GM08714 (cell line): ENCODE data around the gene MYOC.
"Not testable (repeated sequence)": the region's sequence is repeated elsewhere in the genome, so short reads cannot be mapped to it uniquely, and the experiment has no call there.

Source experiments
- H3K4me3 ChIP-seq: fragments of 200-500 bp; sonication (Bioruptor generic); 2 replicates; pipeline ENCODE4 v1.5.1; 2014; ENCODE audit warnings: mild to moderate bottlenecking, low read length, inconsistent platforms
- ZNF274 ChIP-seq: IDR thresholded peaks from 2 replicates; pipeline ENCODE4 v1.6.1; 2012; ENCODE audit warnings: mild to moderate bottlenecking, low read depth, low read length

MYOC gene

DNA sequence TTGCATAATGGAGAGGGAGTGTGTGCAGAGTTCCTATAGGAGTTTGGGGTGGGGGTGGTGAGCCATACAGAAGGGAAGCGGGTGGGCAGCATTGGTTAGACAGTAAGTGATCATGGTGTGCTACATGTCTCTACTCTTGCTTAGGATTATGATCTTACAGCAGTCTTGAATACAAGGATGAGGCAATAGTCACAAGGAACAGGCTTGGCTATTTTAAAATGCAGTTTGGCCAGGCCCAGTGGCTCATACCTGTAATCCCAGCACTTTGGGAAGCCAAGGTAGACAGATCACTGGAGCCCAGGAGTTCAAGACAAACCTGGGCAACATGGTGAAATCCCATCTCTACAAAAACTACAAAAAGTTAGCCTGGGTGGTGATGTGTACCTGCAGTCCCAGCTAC is 12.3 kb downstream of the MYOC start:
- no peak overlapping the region for H3K4me3 ChIP-seq
- TF ChIP-seq ZNF274 = no peak

DNA sequence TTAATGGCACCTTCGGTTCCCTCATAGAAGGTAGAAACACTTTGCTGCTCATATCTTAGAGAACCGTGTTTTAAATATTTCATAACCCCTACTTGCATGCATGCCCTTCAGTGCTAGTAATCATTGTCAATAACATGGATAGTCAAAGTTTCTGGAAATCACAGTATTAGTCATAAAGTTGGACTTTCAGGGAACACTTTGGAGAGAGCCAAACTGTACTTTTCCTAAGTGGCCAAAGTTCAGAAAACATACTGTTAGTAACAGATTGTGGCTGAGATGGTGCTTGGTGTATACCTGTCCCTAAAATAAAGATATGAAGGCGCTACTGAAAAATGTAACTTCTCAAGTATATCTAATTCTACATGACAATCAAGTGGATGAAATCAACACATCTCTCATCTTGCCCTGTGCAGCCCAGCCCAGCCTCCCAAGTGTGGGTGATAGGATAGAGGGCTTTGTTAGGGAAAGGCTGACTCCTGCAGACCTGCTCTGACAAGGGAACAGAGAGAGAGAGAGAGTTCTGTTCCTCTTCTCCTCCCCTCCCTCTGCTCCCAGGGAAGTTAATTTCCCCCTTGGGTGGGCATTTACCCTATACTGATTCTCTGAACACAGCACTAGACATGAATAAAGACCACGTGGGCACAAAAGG is 14.4 kb downstream of the MYOC start:
- no peak for TF ChIP-seq ZNF274
- no peak overlapping the region for H3K4me3 ChIP-seq

DNA sequence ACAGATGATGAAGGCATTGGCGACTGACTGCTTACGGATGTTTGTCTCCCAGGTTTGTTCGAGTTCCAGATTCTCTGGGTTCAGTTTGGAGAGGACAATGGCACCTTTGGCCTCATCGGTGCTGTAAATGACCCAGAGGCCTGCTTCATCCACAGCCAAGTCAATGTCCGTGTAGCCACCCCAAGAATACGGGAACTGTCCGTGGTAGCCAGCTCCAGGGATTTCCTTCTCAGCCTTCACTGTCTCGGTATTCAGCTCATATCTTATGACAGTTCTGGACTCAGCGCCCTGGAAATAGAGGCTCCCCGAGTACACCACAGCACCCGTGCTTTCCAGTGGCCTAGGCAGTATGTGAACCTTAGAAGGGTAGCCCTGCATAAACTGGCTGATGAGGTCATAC is 16.3 kb downstream of the MYOC start:
- no peak overlapping the region for H3K4me3 ChIP-seq
- TF ChIP-seq ZNF274 = no peak

DNA sequence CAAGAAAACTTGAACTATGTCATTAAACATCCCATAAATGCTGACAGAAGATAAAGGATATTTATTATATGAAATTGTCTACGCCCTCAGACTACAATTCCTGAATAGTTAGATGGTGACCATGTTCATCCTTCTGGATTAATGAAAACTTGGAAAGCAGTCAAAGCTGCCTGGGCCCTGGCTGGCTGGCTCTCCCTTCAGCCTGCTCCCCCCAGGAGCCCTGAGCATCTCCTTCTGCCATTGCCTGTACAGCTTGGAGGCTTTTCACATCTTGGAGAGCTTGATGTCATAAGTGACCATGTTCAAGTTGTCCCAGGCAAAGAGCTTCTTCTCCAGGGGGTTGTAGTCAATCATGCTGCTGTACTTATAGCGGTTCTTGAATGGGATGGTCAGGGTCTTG is 16.8 kb downstream of the MYOC start:
- no peak overlapping the region for H3K4me3 ChIP-seq
- no peak for TF ChIP-seq ZNF274

DNA sequence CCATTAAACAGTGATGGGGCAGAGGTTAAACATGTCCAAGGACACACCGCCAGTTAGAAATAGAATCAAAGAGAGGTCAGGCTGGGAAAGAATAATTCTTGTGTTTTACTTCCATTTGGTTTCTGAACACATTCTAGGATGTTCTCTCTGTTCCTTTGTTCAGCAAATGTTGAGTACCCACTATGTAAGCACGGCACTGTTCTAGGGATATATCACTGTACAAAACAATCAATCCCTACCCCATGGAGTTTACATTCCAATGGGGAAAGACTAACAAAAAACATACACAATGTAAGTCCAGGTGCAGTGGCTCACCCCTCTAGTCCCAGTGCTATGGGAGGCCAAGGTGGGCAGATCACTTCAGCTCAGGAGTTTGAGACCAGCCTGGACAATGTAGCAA is 24.3 kb downstream of the MYOC start:
- TF ChIP-seq ZNF274 = no peak
- no peak overlapping the region for H3K4me3 ChIP-seq

DNA sequence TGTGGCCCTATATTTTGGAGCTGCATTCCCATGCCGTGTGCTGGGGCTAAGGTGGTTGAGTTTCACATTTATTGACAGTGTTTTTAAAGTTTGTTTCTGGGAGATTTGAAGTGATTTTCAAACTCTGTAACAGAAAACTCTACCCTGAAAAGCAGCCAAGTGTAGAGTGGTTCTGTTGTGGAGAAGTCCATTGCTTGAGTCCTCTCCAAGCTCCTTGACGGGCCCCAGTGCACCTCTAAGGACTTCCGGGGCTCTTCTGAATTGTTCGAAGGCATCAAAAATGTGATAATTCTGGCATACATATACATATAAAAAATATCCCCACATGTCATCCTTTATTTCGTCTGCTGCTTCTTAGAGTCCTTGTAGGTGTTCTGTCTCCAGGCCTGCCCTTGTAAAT is 25.5 kb downstream of the MYOC start:
- no peak overlapping the region for H3K4me3 ChIP-seq
- no peak for TF ChIP-seq ZNF274

DNA sequence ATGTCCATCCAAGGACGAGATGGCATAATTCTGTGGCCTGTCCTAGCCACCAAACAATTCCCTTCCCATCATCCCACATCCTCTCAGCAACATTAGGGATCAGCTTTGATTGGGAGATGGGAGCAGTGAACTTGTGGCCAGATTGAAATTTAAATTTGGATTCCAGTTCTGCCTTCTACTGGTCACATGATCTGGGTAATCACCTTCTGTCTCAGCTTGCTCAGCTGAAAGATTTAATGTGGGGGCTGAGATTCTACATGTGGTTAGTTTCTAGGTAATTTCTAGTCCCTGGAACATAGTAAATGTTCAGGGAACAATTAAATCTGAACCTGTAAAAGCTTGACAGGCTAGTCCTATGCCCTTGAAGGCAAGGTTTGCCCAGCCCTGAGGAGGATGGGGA is 27.3 kb downstream of the MYOC start:
- no peak for TF ChIP-seq ZNF274
- no peak overlapping the region for H3K4me3 ChIP-seq

DNA sequence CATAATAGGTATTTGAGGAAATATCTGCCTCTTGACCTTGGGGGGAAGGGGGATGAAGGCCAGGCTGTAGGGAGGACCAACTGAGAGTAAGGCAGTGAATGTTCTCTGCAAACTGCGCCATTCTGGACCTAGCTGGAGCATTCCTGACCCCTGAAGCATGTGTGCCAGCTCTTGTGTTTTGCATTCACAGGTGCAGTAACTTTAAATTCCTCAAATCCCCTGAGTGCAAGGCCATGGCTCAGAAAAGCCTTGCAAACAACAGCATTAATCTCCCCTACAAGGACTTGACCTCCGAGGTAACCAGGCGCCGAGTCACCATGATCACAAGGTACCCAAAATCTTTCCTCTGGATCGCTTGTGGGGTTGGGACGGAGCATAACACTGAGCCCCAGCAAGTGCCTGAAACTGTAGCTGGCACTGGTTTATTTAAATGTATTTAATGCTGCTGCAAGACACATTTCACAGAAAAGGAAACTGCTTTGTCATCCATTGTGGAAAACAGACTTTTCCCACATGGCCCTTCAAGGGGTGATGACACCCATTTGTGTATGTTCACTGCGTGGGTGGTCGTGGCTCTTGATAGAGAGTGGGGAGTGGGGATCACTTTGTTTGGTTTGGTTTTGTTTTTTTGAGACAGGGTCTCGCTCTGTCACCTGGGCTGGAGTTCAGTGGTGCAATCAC is 28.7 kb downstream of the MYOC start:
- TF ChIP-seq ZNF274 = no peak
- no peak overlapping the region for H3K4me3 ChIP-seq

DNA sequence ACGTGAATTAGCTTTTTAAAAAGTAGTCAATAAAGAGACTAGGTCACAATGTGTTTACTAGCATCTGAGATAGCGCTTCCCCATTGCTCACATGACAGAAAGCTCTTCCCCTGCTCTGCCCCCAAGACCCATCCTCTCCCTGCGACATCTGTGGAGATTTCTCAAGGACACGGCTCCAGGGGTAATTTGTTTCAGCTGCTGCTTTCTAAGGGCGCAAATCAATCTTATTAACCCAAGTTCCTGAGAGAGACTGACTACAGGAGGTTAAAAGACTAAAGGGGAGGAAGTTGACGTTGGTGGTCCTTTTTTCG is 30.4 kb downstream of the MYOC start, which contains the start of gene MYOCOS:
Gene MYOCOS (plus strand): TSS at position 92 of the 311 bp plus-strand sequence. CDS start 1,641 bp downstream, outside the sequence.
- no peak within 1 kb of the TSS for H3K4me3 ChIP-seq
- no peak for TF ChIP-seq ZNF274

DNA sequence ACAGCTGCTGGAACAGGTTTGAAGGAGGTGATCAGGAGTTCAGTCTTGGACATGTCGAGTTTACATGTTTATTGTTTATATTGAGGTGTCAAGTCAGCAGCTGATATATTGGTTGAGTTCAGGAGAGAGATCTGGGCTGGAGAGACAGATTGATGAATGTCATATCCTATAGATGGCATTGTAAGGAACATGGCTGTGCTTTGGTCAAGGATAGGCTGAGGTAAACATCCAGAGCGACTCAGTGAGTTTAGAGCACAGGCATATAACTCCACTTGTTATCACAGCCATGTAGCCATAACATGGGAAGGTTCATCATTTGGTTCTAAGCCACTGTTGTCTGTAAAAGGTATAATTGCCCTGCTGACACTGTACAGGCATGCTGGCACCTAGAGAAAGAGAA is 35.9 kb downstream of the MYOC start:
- no peak overlapping the region for H3K4me3 ChIP-seq
- TF ChIP-seq ZNF274 = no peak

DNA sequence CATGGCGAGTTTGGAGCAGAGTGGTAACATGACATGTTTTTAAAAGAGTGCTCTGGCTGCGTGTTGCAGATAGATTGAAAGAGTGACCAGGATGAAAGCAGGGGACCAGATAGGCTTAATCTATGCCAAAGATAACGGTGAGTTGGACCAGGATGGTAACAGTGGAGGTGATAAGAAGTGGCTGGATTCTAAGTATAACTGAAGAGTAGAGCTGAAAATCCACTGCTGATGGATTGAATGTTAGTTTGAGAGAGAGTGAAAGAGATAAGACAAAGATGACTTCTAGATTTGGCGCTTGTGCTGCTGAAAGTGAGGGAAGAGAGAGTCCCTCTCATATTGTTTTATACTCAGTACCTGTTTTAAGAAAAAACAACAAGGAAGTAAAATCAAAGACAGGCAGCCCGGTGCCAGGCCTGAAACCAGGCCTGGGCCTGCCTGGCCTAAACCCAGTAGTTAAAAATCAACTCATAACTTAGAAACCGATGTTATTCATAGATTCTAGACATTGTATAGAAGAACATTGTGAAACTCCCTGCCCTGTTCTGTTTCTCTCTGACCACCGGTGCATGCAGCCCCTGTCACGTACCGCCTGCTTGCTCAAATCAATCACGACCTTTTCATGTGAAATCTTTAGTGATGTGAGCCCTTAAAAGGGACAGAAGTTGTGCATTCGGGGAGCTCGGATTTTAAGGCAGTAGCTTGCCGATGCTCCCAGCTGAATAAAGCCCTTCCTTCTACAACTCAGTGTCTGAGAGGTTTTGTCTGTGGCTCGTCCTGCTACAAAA is 37.2 kb downstream of the MYOC start:
- H3K4me3 ChIP-seq = peak overlapping the region; percentile 26; the same call in 1 of the 2 replicates

DNA sequence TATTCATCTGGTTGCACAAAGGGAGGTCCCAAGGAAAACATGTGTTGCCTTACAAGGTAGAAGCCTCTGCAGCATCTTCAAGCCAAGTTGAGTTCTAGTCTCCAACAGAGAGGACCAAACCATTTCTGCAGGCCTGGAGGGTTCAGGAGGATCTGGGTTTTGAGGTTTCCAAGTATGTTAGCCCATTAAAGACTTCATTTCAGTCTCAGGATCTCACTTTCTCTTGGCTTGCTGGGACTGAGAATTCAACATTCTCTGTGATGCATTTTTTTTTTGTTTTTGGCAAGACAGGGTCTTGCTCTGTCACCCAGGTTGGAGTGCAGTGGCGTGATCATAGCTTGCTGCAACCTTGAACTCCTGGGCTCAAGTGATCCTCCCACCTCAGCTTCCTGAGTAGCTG is 39.2 kb downstream of the MYOC start:
- TF ChIP-seq ZNF274 = no peak
- no peak overlapping the region for H3K4me3 ChIP-seq

DNA sequence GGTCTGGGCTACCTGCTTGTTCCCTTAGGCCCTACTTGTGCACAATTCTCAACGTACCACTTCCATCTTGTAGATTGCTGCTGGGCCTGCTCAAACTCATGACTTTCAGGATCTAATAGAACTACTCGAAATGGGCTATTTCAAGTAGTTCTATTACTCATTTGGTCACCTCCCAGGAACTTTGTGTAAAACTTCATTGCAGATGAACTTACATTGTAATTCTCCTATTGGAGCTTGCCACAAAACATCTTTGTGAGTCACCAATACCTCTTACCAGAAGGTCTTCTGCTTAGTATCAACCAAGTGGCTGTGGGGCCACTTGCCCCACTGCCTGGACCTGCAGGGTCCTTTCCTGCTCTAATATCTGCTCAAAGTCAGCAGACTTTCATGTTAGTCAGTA is 41.2 kb downstream of the MYOC start:
- no peak overlapping the region for H3K4me3 ChIP-seq
- no peak for TF ChIP-seq ZNF274

DNA sequence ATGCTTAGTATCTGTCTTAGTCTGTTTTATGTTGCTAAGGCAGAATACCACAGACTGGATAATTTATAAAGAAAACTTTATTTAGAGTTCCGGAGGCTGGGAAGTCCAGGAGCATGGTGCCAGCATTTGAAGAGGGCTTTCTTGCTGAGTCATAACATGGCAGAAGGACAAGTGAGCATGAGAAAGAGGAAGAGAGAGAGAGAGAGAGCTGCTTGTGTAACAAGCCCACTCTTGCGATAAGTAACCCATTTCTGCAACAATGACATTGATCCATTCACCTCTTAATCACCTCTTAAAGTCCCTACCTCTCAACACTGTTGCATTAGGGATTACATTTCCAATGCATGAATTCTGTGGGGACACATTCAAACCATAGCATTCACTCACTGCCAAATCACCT is 42.1 kb downstream of the MYOC start:
- no peak overlapping the region for H3K4me3 ChIP-seq
- TF ChIP-seq ZNF274 = no peak

DNA sequence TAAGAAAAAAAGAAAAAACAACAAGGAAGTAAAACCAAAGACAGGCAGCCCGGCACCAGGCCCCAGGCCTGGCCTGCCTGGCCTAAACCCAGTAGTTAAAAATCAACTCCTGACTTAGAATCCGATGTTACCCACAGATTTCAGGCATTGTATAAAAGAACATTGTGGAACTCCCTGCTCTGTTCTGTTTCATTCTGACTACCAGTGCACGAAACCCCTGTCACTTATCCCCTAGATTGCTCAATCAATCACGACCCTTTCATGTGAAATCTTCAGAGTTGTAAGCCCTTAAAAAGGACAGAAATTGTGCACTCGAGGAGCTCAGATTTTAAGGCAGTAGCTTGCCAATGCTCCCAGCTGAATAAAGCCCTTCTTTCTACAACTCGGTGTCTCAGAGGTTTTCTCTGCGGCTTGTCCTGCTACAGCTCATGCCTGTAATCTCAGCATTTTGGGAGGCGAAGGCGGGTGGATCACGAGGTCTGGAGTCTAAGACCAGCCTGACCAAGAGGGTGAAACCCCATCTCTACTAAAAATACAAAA is 46.0 kb downstream of the MYOC start:
- peak overlapping the region; percentile 15; the same call in 1 of the 2 replicates for H3K4me3 ChIP-seq
- no peak for TF ChIP-seq ZNF274

DNA sequence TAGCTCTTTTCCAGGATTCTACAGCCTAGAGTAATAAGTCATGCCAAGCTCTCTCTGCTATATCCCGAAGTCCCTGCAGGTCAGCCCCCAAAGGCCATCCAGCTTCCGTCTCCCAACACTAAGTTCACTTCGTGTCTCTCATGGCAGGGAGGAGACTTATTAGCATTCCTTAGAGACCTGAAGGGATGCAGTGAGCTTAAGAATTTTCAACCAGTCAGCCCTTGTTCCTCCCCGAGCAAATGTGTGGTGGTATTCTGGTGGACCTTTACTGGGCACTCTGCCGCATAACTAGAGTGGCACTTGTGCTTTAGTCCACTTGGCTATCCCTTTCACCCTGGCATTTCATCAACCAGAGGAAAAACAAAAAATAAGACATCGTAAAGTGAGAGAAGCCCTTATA is 49.4 kb downstream of the MYOC start:
- H3K4me3 ChIP-seq = not testable (repeated sequence)
